HL-60 (cell line): ENCODE measurements around the gene SHROOM3.
"Not testable (repeated sequence)": the region's sequence is repeated elsewhere in the genome, so short reads cannot be mapped to it uniquely, and the experiment has no call there.

ENCODE experiments used
- DNase-seq, 2 experiments: peaks; one replicate each; pipeline ENCODE4 v3.0.0-alpha.2; 2010 to 2020; ENCODE audit warnings: low read depth in 1 of 2, low spot score in 1 of 2
- H3K27ac ChIP-seq: fragments of 250-450 bp; sonication (Bioruptor Pico); replicated peaks from 2 replicates; pipeline ENCODE4 v1.5.1; 2020; ENCODE audit warnings: mild to moderate bottlenecking, moderate library complexity
- H3K27me3 ChIP-seq: fragments of 250-450 bp; sonication (Bioruptor Pico); 2 replicates; pipeline ENCODE4 v1.5.1; 2021; ENCODE audit warnings: mild to moderate bottlenecking, moderate library complexity; ENCODE audit not compliant: insufficient read depth, poor library complexity, severe bottlenecking
- H3K4me3 ChIP-seq: replicated peaks from 2 replicates; pipeline ENCODE4 v1.5.1; 2011; ENCODE audit warnings: mild to moderate bottlenecking, control low read depth, low read length; ENCODE audit not compliant: insufficient read depth
- CTCF ChIP-seq: IDR thresholded peaks from one replicate; pipeline ENCODE4 v1.5.1; 2011; ENCODE audit warnings: low read length, control low read depth, inconsistent platforms; ENCODE audit not compliant: insufficient read depth
- GABPA ChIP-seq: IDR thresholded peaks from 2 replicates; pipeline ENCODE4 v1.6.1; 2012; ENCODE audit warnings: low read depth
- POLR2AphosphoS5 ChIP-seq: IDR thresholded peaks from 2 replicates; pipeline ENCODE4 v1.6.1; 2012; ENCODE audit warnings: low read depth
- SPI1 ChIP-seq: IDR thresholded peaks from 2 replicates; pipeline ENCODE4 v1.6.1; 2012; ENCODE audit warnings: low read depth, mild to moderate bottlenecking, borderline replicate concordance
- TF ChIP-seq, protein P1 (sequence below): IDR thresholded peaks from 2 replicates; pipeline ENCODE4 v1.6.1; 2012; ENCODE audit warnings: low read depth; ENCODE audit not compliant: insufficient replicate concordance

Gene SHROOM3

DNA sequence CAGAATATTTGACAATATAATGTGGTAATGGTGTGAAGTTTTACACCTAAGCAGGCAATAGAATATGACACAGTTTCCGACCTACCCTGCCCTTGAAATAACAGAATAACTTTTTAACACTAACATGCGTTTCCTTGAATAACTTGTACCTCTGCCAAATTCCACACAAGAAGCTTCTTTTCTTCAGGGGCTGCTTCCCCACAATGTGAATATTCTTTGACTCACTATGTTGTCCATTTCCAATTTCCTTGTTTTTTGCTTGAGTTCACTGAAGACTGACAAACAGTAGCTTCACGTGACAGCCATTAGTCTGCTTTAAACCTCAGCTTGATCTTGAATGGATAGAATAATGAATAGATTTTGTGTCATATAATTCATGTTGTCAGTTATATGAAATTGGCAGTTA lies 14.3 kb downstream of the SHROOM3 start:
- TF ChIP-seq, protein P1, sequence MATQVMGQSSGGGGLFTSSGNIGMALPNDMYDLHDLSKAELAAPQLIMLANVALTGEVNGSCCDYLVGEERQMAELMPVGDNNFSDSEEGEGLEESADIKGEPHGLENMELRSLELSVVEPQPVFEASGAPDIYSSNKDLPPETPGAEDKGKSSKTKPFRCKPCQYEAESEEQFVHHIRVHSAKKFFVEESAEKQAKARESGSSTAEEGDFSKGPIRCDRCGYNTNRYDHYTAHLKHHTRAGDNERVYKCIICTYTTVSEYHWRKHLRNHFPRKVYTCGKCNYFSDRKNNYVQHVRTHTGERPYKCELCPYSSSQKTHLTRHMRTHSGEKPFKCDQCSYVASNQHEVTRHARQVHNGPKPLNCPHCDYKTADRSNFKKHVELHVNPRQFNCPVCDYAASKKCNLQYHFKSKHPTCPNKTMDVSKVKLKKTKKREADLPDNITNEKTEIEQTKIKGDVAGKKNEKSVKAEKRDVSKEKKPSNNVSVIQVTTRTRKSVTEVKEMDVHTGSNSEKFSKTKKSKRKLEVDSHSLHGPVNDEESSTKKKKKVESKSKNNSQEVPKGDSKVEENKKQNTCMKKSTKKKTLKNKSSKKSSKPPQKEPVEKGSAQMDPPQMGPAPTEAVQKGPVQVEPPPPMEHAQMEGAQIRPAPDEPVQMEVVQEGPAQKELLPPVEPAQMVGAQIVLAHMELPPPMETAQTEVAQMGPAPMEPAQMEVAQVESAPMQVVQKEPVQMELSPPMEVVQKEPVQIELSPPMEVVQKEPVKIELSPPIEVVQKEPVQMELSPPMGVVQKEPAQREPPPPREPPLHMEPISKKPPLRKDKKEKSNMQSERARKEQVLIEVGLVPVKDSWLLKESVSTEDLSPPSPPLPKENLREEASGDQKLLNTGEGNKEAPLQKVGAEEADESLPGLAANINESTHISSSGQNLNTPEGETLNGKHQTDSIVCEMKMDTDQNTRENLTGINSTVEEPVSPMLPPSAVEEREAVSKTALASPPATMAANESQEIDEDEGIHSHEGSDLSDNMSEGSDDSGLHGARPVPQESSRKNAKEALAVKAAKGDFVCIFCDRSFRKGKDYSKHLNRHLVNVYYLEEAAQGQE, result no peak
- TF ChIP-seq SPI1 (no peak), CTCF (no peak), GABPA (no peak), POLR2AphosphoS5 (no peak)
- H3K4me3 ChIP-seq, result no peak overlapping the region
- no peak overlapping the region for H3K27ac ChIP-seq
- no peak for DNase-seq
- no peaks in the 10 kb centered on the region for H3K27me3 ChIP-seq

DNA sequence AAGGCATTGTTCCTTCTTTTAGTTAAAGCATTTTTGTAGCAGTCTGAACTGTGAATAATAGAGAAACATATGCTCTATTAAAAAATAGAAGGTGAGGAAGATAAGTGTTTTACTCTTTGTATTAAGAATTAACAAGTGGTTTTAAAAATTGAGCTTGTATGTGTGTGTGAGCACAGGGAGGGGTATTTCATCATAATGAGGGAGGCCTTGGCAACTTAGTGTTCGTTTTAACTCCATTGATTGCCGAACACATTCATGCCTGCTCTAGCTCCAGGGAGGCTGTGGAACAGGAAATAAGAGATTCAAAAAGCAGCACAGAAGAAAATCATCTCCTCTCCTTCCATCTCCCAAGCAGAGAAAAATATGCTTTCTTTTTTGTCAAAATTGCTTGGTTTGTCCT lies 14.8 kb downstream of the SHROOM3 start:
- Histone ChIP-seq H3K27me3 (peaks cover under 1% of the 10 kb centered on the region), H3K27ac (no peak overlapping the region), H3K4me3 (no peak overlapping the region)
- TF ChIP-seq POLR2AphosphoS5 (no peak), SPI1 (no peak), CTCF (no peak), GABPA (no peak)
- TF ChIP-seq, protein P1, result no peak
- DNase-seq, result no peak

DNA sequence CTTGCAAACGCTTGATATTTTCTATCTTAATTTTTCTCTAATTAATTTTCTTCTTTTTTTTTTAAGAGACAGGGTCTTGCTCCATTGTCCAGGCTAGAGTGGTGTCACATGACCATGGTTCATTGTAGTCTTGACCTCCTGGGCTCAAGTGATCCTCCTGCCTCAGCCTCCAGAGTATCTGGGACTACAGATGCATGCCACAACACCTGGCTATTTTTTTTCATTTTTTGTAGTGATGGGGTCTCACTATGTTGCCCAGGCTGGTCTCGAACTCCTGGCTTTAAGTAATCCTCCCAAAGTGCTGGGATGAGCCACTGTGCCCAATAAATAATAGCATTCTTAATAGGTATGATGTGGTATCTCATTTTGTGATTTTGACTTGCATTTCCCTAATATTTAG lies 18.2 kb downstream of the SHROOM3 start:
- TF ChIP-seq CTCF (no peak), POLR2AphosphoS5 (no peak), SPI1 (no peak), GABPA (no peak)
- TF ChIP-seq, protein P1, result no peak
- no peak for DNase-seq
- Histone ChIP-seq H3K27ac (no peak overlapping the region), H3K27me3 (peaks cover 2% of the 10 kb centered on the region), H3K4me3 (no peak overlapping the region)

DNA sequence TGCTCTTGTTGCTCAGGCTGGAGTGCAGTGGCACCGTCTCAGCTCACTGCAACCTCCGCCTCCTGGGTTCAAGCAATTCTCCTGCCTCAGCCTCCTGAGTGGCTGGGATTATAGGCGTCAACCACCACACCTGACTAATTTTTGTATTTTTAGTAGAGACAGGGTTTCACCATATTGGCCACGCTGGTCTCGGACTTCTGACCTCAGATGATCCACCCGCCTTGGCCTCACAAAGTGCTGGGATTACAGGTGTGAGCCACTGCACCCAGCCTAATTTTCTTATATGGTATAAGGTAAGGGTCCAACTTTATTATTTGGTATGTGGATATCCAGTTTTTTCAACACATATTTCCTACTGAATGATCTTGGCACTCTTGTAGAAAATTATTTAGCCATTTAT lies 19.0 kb downstream of the SHROOM3 start:
- not testable (repeated sequence) for H3K27ac ChIP-seq, H3K27me3 ChIP-seq, DNase-seq, H3K4me3 ChIP-seq
